T-helper 2 cell treated with Interferon-gamma antibody and Interleukin-4, amounts not matched to agents 100 ng/mL and 5 ng/mL, for 36 hours (primary cell): ENCODE data around the gene GPN3. TPM values are rescaled to one million over a fixed set of nuclear protein-coding genes. Genes with fewer than 3 reads are reported as not detected.
"Not testable (repeated sequence)": the region's sequence is repeated elsewhere in the genome, so short reads cannot be mapped to it uniquely, and the experiment has no call there.

ENCODE experiments used
- intact Hi-C: fragments of 100-400 bp; cut with micrococcal nuclease; formaldehyde crosslinking; loops from one replicate; pipeline ENCODE4 v1.15.1; 2023
- total RNA-seq: library from RNA; stranded (reverse); gene quantifications from 2 replicates; pipeline ENCODE4 v1.2.3, GENCODE V29; 2022

The GPN3 gene
- total RNA-seq: 20.8 and 25.5 TPM in 2 replicates

- intact Hi-C loops: loop anchor here (1.0 to 2.0 kb wide), 8 partner anchors 18 to 358 kb away; partner anchors contain the start of genes ARPC3, ATP2A2, PPTC7 and RAD9B
Measured at GRCh38 chr12:110468214-110469048, at the start of gene GPN3, which contains the start of gene FAM216A. Gene GPN3 (minus strand): TSS chr12:110468257. CDS start chr12:110468203, 54 bp downstream. Gene FAM216A (plus strand): TSS chr12:110468845. CDS start chr12:110468876, 31 bp downstream.

GRCh38 chr12:110516995-110517394 lies 48.9 kb upstream of the GPN3 start:
- intact Hi-C loops: no loop called here

- intact Hi-C loops: no loop called here
Measured at GRCh38 chr12:110514363-110514762, 46.3 kb upstream of the GPN3 start.

GRCh38 chr12:110513842-110514241 lies 45.8 kb upstream of the GPN3 start:
- intact Hi-C loops: no loop called here

GRCh38 chr12:110508071-110508586 lies 40.1 kb upstream of the GPN3 start:
- intact Hi-C loops: no loop called here

GRCh38 chr12:110505332-110505731 lies 37.3 kb upstream of the GPN3 start:
- intact Hi-C loops: no loop called here

GRCh38 chr12:110503432-110503831 lies 35.4 kb upstream of the GPN3 start:
- intact Hi-C loops: loop anchor here (2.0 to 5.0 kb wide), 3 partner anchors 79 to 506 kb away; partner anchors contain the start of genes ANKRD13A, GIT2, PPTC7 and TCTN1

- intact Hi-C loops: loop anchor here (1.0 to 5.0 kb wide), 6 partner anchors 34 to 505 kb away; partner anchors contain the start of genes ANAPC7, ANKRD13A, ARPC3 and FAM216A
Measured at GRCh38 chr12:110501752-110502738, 34.0 kb upstream of the GPN3 start, which contains the start of the genes RAD9B and VPS29. Gene RAD9B (plus strand): TSS chr12:110502331. CDS start chr12:110502338, 7 bp downstream. Gene VPS29 (minus strand): TSS chr12:110502111. CDS start chr12:110502051, 60 bp downstream.

- intact Hi-C loops: loop anchor here (2.0 to 5.0 kb wide), 3 partner anchors 99 to 504 kb away; partner anchors contain the start of genes ANAPC7, ANKRD13A, GIT2 and TCTN1
Measured at GRCh38 chr12:110501399-110501751, 33.3 kb upstream of the GPN3 start.

- intact Hi-C loops: no loop called here
Measured at GRCh38 chr12:110498984-110499706, 31.1 kb upstream of the GPN3 start.

GRCh38 chr12:110475426-110475825 lies 7.4 kb upstream of the GPN3 start:
- intact Hi-C loops: no loop called here

- intact Hi-C loops: loop anchor here (1.0 to 2.0 kb wide), 5 partner anchors 18 to 273 kb away; partner anchors contain the start of genes ARPC3, ATP2A2, PPTC7 and RAD9B
Measured at GRCh38 chr12:110467847-110468213, 227 bp downstream of the GPN3 start.

- intact Hi-C loops: no loop called here
Measured at GRCh38 chr12:110466791-110467190, 1.3 kb downstream of the GPN3 start.

- intact Hi-C loops: not testable (repeated sequence)
Measured at GRCh38 chr12:110465765-110466164, 2.3 kb downstream of the GPN3 start.

GRCh38 chr12:110465024-110465423 lies 3.0 kb downstream of the GPN3 start:
- intact Hi-C loops: no loop called here

- intact Hi-C loops: not testable (repeated sequence)
Measured at GRCh38 chr12:110461189-110461588, 6.9 kb downstream of the GPN3 start.

- intact Hi-C loops: no loop called here
Measured at GRCh38 chr12:110458756-110459155, 9.3 kb downstream of the GPN3 start.

- intact Hi-C loops: loop anchor here (5.0 kb wide), 1 partner anchor 244 kb away; no protein-coding TSS in a partner anchor
Measured at GRCh38 chr12:110453569-110454296, 14.3 kb downstream of the GPN3 start.

- intact Hi-C loops: loop anchor here (5.0 kb wide), 1 partner anchor 246 kb away; no protein-coding TSS in a partner anchor
Measured at GRCh38 chr12:110451263-110451662, 16.8 kb downstream of the GPN3 start.
